ENCODE results near the gene SEMA3C.

- TF ChIP-seq GLIS3 (CRISPR knock-in tag; IDR thresholded peaks at IDR 0.05) (no peak), PPARA (CRISPR knock-in tag; IDR thresholded peaks at IDR 0.05; ENCODE audit: borderline replicate concordance) (no peak), CSDC2 (CRISPR knock-in tag; IDR thresholded peaks at IDR 0.05) (no peak), ZFP30 (CRISPR knock-in tag; IDR thresholded peaks at IDR 0.05) (no peak), ZFP3 (CRISPR knock-in tag; IDR thresholded peaks at IDR 0.05) (no peak), ARNTL (CRISPR knock-in tag; IDR thresholded peaks at IDR 0.05; ENCODE audit: borderline replicate concordance, low read depth) (no peak), PATZ1 (CRISPR knock-in tag; IDR thresholded peaks at IDR 0.05; ENCODE audit: borderline replicate concordance) (no peak), BACH2 (CRISPR knock-in tag; IDR thresholded peaks at IDR 0.05; ENCODE audit: borderline replicate concordance) (no peak), SNAI2 (CRISPR knock-in tag; IDR thresholded peaks at IDR 0.05) (no peak)
These were observed 23.8 kb downstream of the SEMA3C start for GRCh38 chr7:80895056-80895455.

All from SK-N-SH treated with all-trans-retinoic acid at 6 μM for 48 hours (cell line).